Muscle layer of colon (tissue), 2 donors: Measurements from ENCODE around the gene BACH2.

ENCODE experiments used
- H3K27ac ChIP-seq: one replicate; pipeline ENCODE4 v1.7.0; 2013; ENCODE audit warnings: low read depth, mild to moderate bottlenecking, low read length, moderate library complexity
- H3K27me3 ChIP-seq, 2 donors: one replicate each; pipeline ENCODE4 v1.7.0; 2013; ENCODE audit warnings: low read length in 2 of 2, mild to moderate bottlenecking in 2 of 2; ENCODE audit not compliant: insufficient read depth in 2 of 2, control insufficient read depth in 1 of 2
- H3K36me3 ChIP-seq: one replicate; pipeline ENCODE4 v1.7.0; 2013; ENCODE audit warnings: mild to moderate bottlenecking, low read length; ENCODE audit not compliant: insufficient read depth
- H3K4me1 ChIP-seq: one replicate; pipeline ENCODE4 v1.7.0; 2013; ENCODE audit warnings: mild to moderate bottlenecking, low read length; ENCODE audit not compliant: insufficient read depth
- H3K4me3 ChIP-seq, 2 donors: one replicate each; pipeline ENCODE4 v1.7.0; 2013; ENCODE audit warnings: low read length in 2 of 2, low read depth in 1 of 2, mild to moderate bottlenecking in 1 of 2, moderate library complexity in 1 of 2
- H3K9ac ChIP-seq: one replicate; pipeline ENCODE4 v1.7.0; 2013; ENCODE audit warnings: low read length
- H3K9me3 ChIP-seq: one replicate; pipeline ENCODE4 v1.7.0; 2013; ENCODE audit warnings: mild to moderate bottlenecking, low read length
- donor health status: abdominal sarcoma.
- donor health status: Adenocarcinoma of cecum.

BACH2 gene

DNA sequence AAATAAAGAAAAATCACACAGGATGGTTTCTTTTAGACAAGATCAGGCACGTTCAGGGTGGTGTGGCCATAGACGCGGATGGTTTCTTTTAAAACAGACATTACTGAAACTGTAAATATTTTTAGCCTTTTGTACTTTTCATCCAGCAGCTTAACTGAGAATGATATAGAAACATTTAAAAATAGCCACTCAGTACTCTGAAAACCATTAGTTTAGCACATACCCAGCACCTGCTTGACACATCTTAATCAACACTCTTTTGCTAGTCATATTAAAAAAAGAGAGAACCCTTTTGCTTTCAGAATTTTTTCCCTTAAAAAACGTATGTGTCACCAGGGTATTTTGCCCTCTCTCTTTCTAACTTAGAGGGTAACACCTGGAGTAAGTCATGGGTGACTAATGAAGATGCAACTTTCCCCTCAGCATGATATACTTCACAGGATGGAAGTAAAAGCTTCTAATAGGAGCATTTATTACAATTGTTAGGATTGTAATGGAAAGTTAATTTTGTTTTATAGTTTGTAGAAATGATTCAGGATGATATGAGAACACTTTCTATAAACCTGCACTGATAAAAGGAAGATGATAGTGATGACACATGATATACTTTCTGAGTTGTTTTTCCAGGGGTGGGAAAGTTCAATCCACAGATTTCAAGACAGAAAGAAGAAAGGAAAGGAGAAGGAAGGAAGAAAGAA, 45.2 kb downstream of the BACH2 start:
- no peaks in the 10 kb centered on the region for H3K36me3 ChIP-seq
- no peak overlapping the region for H3K27ac ChIP-seq
- no peaks in the 10 kb centered on the region for H3K4me1 ChIP-seq

DNA sequence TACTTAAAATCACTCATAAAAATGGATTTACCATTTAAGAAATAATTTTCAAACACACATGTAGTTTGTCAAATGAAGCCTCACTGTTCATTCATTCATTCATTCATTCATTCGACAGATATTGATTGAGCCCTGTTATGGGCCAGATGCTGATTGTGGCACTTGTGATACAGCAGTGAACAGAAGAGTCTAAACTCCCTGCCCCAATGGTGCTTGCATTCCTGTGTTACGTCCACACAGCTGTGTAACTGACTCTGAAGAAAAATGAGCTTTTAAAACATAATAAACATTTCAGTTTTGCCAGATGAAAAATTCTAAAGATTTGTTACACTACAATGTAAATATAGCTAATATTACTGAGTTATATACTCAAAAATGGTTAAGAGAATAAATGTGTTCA, 46.2 kb downstream of the BACH2 start:
- Histone ChIP-seq H3K27ac (no peak overlapping the region), H3K4me1 (no peaks in the 10 kb centered on the region), H3K36me3 (no peaks in the 10 kb centered on the region), H3K9me3 (no peaks in the 10 kb centered on the region), H3K27me3 (no peaks in the 10 kb centered on the region), H3K4me3 (no peak overlapping the region), H3K9ac (no peak overlapping the region)

More for the DNA sequence above, 45.2 kb downstream of the BACH2 start:
- H3K27me3 ChIP-seq, result no peaks in the 10 kb centered on the region
- no peak overlapping the region for H3K9ac ChIP-seq
- no peak overlapping the region for H3K4me3 ChIP-seq
- no peaks in the 10 kb centered on the region for H3K9me3 ChIP-seq

- Histone ChIP-seq H3K27ac (no peak overlapping the region), H3K9ac (no peak overlapping the region), H3K9me3 (no peaks in the 10 kb centered on the region), H3K27me3 (no peaks in the 10 kb centered on the region), H3K4me3 (no peak overlapping the region), H3K36me3 (no peaks in the 10 kb centered on the region), H3K4me1 (no peaks in the 10 kb centered on the region)
Measured at GRCh38 chr6:90249458-90249857, 47.2 kb downstream of the BACH2 start.

- no peak overlapping the region for H3K27ac ChIP-seq
- H3K9me3 ChIP-seq, result no peaks in the 10 kb centered on the region
- H3K9ac ChIP-seq, result no peak overlapping the region
- H3K36me3 ChIP-seq, result no peaks in the 10 kb centered on the region
- H3K4me1 ChIP-seq, result no peaks in the 10 kb centered on the region
- H3K4me3 ChIP-seq, result no peak overlapping the region
- H3K27me3 ChIP-seq, result no peaks in the 10 kb centered on the region
Measured at GRCh38 chr6:90249034-90249433, 47.6 kb downstream of the BACH2 start.

DNA sequence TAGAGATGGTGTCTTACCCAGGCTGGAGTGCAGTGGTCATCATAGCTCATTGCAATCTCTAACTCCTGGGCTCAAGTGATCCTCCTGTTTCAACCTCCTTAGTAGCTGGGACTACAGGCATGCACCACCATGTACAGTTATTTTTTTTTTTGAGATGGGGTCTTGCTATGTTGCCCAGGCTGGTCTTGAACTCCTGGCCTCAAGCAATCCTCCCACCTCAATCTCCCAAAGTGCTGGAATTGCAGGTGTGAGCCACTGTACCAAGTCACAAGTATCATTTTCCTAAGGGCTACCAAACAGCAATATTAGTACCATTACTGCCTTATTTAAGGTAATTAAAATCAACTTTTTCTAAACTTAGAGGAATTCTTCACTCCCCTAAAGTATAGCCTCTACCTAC, 49.4 kb downstream of the BACH2 start:
- Histone ChIP-seq H3K4me1 (no peaks in the 10 kb centered on the region), H3K4me3 (no peak overlapping the region), H3K9me3 (no peaks in the 10 kb centered on the region), H3K27me3 (no peaks in the 10 kb centered on the region), H3K36me3 (no peaks in the 10 kb centered on the region), H3K27ac (no peak overlapping the region), H3K9ac (no peak overlapping the region)

- Histone ChIP-seq H3K27me3 (no peaks in the 10 kb centered on the region), H3K4me3 (no peak overlapping the region), H3K4me1 (no peaks in the 10 kb centered on the region), H3K27ac (no peak overlapping the region), H3K9me3 (no peaks in the 10 kb centered on the region), H3K9ac (no peak overlapping the region), H3K36me3 (no peaks in the 10 kb centered on the region)
Measured at GRCh38 chr6:90241229-90241880, 55.3 kb downstream of the BACH2 start.

DNA sequence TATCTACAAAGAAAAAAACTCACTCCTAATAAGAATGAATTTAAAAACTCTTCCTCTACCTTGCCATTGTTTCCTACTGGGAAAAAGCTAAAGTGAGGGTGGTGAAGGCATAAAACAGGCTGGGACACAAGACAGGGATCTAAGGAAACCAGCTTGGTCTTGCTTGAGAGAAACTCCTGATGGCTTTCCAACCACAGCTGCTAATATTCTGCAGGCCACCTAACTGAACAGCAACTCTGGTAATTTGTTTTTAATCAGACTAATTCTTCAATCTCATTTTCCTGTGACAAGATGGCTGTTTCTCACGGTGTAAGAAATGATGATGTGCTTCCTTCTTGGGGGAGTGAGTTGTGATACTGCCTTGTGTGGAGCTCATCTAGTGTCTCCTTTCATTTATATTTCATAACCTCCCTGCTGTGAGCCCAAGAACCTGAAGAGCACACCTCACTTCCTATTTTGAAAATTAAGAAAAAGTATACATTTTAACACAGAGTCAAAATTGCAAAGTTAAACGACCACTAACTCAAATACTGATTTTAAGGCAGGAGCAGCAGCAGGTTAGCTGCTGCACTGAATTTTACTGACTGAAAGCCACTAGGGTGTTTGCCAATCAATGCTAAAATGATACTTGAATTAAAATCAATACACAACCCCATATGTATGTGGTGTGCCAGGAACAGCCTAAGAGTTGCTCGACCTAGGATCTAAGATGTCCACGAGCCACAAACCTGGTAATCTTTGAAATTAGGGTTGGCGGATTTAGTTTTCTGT, 58.0 kb downstream of the BACH2 start:
- H3K36me3 ChIP-seq, result no peaks in the 10 kb centered on the region
- no peak overlapping the region for H3K27ac ChIP-seq
- H3K27me3 ChIP-seq, result no peaks in the 10 kb centered on the region
- no peaks in the 10 kb centered on the region for H3K4me1 ChIP-seq
- no peak overlapping the region for H3K9ac ChIP-seq
- H3K4me3 ChIP-seq, result no peak overlapping the region
- no peaks in the 10 kb centered on the region for H3K9me3 ChIP-seq

GRCh38 chr6:90237350-90237990, 59.2 kb downstream of the BACH2 start:
- no peak overlapping the region for H3K27ac ChIP-seq
- no peaks in the 10 kb centered on the region for H3K9me3 ChIP-seq
- no peak overlapping the region for H3K9ac ChIP-seq
- no peaks in the 10 kb centered on the region for H3K36me3 ChIP-seq
- H3K4me3 ChIP-seq, result no peak overlapping the region
- H3K27me3 ChIP-seq, result no peaks in the 10 kb centered on the region
- H3K4me1 ChIP-seq, result no peaks in the 10 kb centered on the region

DNA sequence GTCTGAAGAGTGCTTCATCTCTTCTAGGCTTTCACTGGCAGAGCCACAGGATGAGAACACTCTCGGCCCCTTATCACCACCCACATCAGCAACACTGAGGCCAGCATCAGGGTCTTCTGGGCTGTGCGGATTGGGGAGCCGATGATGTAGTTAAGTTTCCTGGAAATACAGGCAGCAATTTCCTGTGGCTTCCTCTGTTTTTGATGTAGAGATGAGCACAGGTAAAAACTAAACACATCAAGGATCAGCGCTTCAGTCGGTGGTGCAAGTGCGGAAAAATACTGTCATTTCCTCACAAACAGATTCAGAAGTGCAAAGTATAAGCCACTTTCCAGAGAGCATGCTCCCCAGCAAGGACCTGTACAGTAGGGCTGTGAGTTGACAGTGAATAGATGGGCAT, 62.6 kb downstream of the BACH2 start:
- Histone ChIP-seq H3K27me3 (no peaks in the 10 kb centered on the region), H3K36me3 (no peaks in the 10 kb centered on the region), H3K4me3 (no peak overlapping the region), H3K4me1 (peaks cover 5% of the 10 kb centered on the region), H3K9me3 (no peaks in the 10 kb centered on the region), H3K9ac (no peak overlapping the region), H3K27ac (no peak overlapping the region)

- H3K4me3 ChIP-seq, result no peak overlapping the region
- no peaks in the 10 kb centered on the region for H3K9me3 ChIP-seq
- no peaks in the 10 kb centered on the region for H3K27me3 ChIP-seq
- H3K36me3 ChIP-seq, result no peaks in the 10 kb centered on the region
- no peak overlapping the region for H3K27ac ChIP-seq
- no peak overlapping the region for H3K9ac ChIP-seq
- peaks cover 5% of the 10 kb centered on the region for H3K4me1 ChIP-seq
Measured at GRCh38 chr6:90233213-90233612, 63.4 kb downstream of the BACH2 start.

- H3K4me3 ChIP-seq, result no peak overlapping the region
- H3K27me3 ChIP-seq, result no peaks in the 10 kb centered on the region
- no peak overlapping the region for H3K9ac ChIP-seq
- peaks cover 5% of the 10 kb centered on the region for H3K4me1 ChIP-seq
- no peak overlapping the region for H3K27ac ChIP-seq
- no peaks in the 10 kb centered on the region for H3K9me3 ChIP-seq
- H3K36me3 ChIP-seq, result no peaks in the 10 kb centered on the region
Measured at GRCh38 chr6:90231798-90232197, 64.8 kb downstream of the BACH2 start.
